ENCODE measurements around the gene CCSAP.

DNA sequence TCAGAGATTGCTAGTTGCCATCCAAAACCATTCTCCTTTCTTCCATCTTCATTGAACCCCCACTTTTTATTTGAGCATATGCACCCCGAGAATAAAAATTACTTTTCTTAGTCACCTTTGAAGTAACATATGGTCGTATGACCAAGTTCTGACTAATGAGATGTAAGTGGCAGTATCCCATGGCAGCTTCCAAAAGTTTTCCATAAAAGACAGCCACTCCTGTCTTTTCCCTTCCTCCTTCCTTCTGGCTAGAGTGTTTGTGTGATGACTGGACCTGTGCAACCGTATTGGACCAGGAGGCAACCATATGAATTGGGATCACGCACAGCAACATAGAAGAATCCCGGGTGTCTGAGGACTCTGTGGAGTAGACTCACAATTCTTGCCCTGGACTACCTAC lies 41.1 kb upstream of the CCSAP start:
- TF ChIP-seq, protein P1, sequence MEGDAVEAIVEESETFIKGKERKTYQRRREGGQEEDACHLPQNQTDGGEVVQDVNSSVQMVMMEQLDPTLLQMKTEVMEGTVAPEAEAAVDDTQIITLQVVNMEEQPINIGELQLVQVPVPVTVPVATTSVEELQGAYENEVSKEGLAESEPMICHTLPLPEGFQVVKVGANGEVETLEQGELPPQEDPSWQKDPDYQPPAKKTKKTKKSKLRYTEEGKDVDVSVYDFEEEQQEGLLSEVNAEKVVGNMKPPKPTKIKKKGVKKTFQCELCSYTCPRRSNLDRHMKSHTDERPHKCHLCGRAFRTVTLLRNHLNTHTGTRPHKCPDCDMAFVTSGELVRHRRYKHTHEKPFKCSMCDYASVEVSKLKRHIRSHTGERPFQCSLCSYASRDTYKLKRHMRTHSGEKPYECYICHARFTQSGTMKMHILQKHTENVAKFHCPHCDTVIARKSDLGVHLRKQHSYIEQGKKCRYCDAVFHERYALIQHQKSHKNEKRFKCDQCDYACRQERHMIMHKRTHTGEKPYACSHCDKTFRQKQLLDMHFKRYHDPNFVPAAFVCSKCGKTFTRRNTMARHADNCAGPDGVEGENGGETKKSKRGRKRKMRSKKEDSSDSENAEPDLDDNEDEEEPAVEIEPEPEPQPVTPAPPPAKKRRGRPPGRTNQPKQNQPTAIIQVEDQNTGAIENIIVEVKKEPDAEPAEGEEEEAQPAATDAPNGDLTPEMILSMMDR (IDR thresholded peaks at IDR 0.05; ENCODE audit: low read depth, low read length) = no peak
- TF ChIP-seq POLR2A (IDR thresholded peaks at IDR 0.05; ENCODE audit: extremely low read depth, insufficient read length) (no peak), MYC (IDR thresholded peaks at IDR 0.05; ENCODE audit: low read depth, low read length) (no peak)
- TF ChIP-seq, protein P2, sequence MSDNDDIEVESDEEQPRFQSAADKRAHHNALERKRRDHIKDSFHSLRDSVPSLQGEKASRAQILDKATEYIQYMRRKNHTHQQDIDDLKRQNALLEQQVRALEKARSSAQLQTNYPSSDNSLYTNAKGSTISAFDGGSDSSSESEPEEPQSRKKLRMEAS (IDR thresholded peaks at IDR 0.05; ENCODE audit: low read depth, low read length) = no peak

All from NB4 (cell line).